Measurements from ENCODE around the gene SI. TPM values are rescaled to one million over a fixed set of nuclear protein-coding genes. Genes with fewer than 3 reads are reported as not detected.

The SI gene
- total RNA-seq, 1 experiment from 2014 or later = not detected

DNA sequence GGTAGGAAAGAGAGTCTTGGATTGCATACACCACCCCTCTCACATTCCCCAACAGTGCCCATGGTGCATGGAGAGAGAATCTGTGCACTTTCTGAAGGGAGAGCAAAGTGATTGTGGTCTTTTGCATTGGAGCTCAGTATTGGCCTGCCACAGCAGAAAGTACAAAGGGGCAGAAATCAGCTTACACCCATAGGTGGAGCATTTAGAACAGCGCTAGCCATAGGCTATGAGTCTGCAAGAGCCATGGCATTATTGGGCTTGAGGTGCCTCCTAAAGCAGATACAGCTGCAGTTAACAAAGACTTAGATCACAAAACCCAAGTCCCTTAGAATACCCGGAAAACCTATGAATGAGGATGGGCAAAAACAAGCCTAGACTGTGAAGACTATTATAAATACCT lies 21.8 kb downstream of the SI start:
- Mint-ChIP-seq H3K27me3 (ENCODE audit: insufficient read depth, unreplicated experiment) (peaks cover 68% of the 10 kb centered on the region), H3K9me3 (ENCODE audit: unreplicated experiment) (no peaks in the 10 kb centered on the region), H3K4me3 (ENCODE audit: unreplicated experiment) (no peak overlapping the region), H3K36me3 (ENCODE audit: insufficient read depth, unreplicated experiment) (no peaks in the 10 kb centered on the region), H3K27ac (ENCODE audit: low read depth, unreplicated experiment) (no peak overlapping the region), H3K4me1 (ENCODE audit: insufficient read depth, unreplicated experiment) (no peaks in the 10 kb centered on the region)
- BruUV-seq (replicated peaks) = no TSS peak
- DNase-seq (ENCODE audit: unreplicated experiment) = peak; percentile 1
- TF ChIP-seq CTCF (IDR thresholded peaks at IDR 0.05; ENCODE audit: unreplicated experiment) = no peak
- intact Hi-C loops (cut with micrococcal nuclease) = no loop called here
- POLR2A ChIA-PET = no interaction called here
- CTCF ChIA-PET = interaction anchor here (0.6 kb wide), 1 partner anchor 1260 kb away, joined by 3 read pairs; no protein-coding TSS in a partner anchor

DNA sequence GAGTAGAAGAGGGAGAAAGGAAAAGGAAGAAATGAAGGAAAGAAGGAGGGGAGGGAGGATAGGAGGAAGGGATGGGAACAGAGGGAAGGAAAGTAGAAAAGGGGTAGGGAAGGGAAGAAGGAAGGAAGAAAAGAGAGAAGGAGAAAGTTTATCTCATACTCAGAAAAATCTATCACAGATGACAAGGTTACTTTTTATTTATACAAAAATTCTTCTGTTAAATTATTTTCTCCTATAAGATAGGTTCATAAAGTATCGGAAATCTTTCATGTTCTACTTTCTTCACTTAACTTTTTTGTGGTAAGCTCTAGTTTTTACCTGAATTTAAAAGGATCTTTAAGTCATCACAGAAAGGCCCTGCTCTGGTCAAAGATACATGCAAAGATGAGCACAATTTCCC lies 38.1 kb downstream of the SI start:
- intact Hi-C loops (cut with micrococcal nuclease) = no loop called here
- no peak overlapping the region for H3K4me3 Mint-ChIP-seq (ENCODE audit: unreplicated experiment)
- ChIA-PET CTCF (no interaction called here), POLR2A (no interaction called here)
- TF ChIP-seq CTCF (IDR thresholded peaks at IDR 0.05; ENCODE audit: unreplicated experiment) = no peak
- peaks cover 52% of the 10 kb centered on the region for H3K27me3 Mint-ChIP-seq (ENCODE audit: insufficient read depth, unreplicated experiment)
- H3K36me3 Mint-ChIP-seq (ENCODE audit: insufficient read depth, unreplicated experiment) = no peaks in the 10 kb centered on the region
- H3K27ac Mint-ChIP-seq (ENCODE audit: low read depth, unreplicated experiment) = no peak overlapping the region
- no peaks in the 10 kb centered on the region for H3K9me3 Mint-ChIP-seq (ENCODE audit: unreplicated experiment)
- no peaks in the 10 kb centered on the region for H3K4me1 Mint-ChIP-seq (ENCODE audit: insufficient read depth, unreplicated experiment)
- no peak for DNase-seq (ENCODE audit: unreplicated experiment)
- no TSS peak for BruUV-seq (replicated peaks)

DNA sequence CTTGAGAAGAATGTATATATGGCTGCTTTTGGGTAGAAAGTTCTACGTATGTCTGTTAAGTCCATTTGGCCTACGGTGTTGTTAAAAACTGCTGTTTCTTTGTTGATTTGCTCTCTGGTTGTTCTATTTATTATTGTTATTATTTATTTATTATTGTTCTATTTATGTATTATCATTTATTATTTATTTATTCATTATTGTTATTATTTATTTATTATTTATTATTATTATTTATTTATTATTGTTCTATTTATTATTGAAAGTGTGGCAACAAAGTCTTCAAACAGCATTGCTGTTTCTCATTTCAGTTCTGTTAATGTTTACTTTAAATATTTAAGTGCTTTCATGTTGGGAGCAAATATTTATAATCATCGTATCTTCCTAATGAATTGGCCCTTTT lies 66.7 kb downstream of the SI start:
- intact Hi-C loops (cut with micrococcal nuclease) = no loop called here
- DNase-seq (ENCODE audit: unreplicated experiment) = no peak
- Mint-ChIP-seq H3K27ac (ENCODE audit: low read depth, unreplicated experiment) (no peak overlapping the region), H3K4me3 (ENCODE audit: unreplicated experiment) (no peak overlapping the region), H3K9me3 (ENCODE audit: unreplicated experiment) (no peaks in the 10 kb centered on the region), H3K36me3 (ENCODE audit: insufficient read depth, unreplicated experiment) (no peaks in the 10 kb centered on the region), H3K27me3 (ENCODE audit: insufficient read depth, unreplicated experiment) (peaks cover 74% of the 10 kb centered on the region), H3K4me1 (ENCODE audit: insufficient read depth, unreplicated experiment) (no peaks in the 10 kb centered on the region)
- ChIA-PET POLR2A (no interaction called here), CTCF (no interaction called here)
- BruUV-seq (replicated peaks) = no TSS peak
- TF ChIP-seq CTCF (IDR thresholded peaks at IDR 0.05; ENCODE audit: unreplicated experiment) = no peak

DNA sequence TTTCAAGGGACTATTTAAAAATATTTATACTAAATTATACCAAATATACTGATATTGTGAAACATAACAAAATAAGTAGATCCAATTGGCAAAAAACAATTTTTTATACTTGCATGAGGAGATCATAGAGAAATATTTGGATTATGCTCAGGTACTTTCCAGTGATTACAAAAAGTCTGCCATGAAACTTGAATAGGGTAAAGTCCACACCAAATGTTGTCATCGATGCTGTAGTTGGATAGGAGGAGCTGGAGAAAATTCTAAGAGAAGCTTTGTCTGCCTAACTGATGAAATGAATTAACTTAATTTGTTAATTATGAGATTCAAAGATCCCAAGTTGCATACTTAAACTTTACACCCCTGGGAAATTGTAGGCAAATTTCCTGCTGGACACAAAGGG lies 93.3 kb downstream of the SI start:
- ChIA-PET CTCF (no interaction called here), POLR2A (no interaction called here)
- intact Hi-C loops (cut with micrococcal nuclease) = no loop called here
- H3K4me3 Mint-ChIP-seq (ENCODE audit: unreplicated experiment) = no peak overlapping the region
- no TSS peak for BruUV-seq (replicated peaks)
- H3K36me3 Mint-ChIP-seq (ENCODE audit: insufficient read depth, unreplicated experiment) = no peaks in the 10 kb centered on the region
- no peak for DNase-seq (ENCODE audit: unreplicated experiment)
- no peak overlapping the region for H3K27ac Mint-ChIP-seq (ENCODE audit: low read depth, unreplicated experiment)
- H3K27me3 Mint-ChIP-seq (ENCODE audit: insufficient read depth, unreplicated experiment) = peaks cover 69% of the 10 kb centered on the region
- TF ChIP-seq CTCF (IDR thresholded peaks at IDR 0.05; ENCODE audit: unreplicated experiment) = no peak
- no peaks in the 10 kb centered on the region for H3K9me3 Mint-ChIP-seq (ENCODE audit: unreplicated experiment)
- H3K4me1 Mint-ChIP-seq (ENCODE audit: insufficient read depth, unreplicated experiment) = no peaks in the 10 kb centered on the region
